ENCODE measurements around the gene POLA2.

DNA sequence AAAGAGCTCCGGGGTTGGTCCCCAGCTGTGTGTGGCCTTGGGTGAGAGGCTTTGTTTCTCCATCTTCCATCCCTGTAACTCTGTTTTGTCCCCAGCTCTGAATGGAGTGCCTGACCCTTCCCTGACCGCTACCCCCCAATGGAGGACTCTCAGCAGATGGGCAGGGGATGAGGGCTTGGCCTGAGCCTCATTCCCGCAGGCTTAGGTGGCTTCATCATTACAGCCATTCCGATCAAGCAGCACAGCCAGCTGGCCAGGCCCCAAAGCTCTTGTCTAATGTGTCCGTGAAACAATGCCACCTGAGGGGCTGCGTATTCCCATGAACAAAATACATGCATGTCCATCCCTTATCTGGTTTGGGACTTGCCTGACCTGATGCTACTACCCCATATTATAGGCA lies 49.0 kb downstream of the POLA2 start:
- no peak for TF ChIP-seq EZH2 (IDR thresholded peaks at IDR 0.05; ENCODE audit: low read length)
- TF ChIP-seq, protein P1, sequence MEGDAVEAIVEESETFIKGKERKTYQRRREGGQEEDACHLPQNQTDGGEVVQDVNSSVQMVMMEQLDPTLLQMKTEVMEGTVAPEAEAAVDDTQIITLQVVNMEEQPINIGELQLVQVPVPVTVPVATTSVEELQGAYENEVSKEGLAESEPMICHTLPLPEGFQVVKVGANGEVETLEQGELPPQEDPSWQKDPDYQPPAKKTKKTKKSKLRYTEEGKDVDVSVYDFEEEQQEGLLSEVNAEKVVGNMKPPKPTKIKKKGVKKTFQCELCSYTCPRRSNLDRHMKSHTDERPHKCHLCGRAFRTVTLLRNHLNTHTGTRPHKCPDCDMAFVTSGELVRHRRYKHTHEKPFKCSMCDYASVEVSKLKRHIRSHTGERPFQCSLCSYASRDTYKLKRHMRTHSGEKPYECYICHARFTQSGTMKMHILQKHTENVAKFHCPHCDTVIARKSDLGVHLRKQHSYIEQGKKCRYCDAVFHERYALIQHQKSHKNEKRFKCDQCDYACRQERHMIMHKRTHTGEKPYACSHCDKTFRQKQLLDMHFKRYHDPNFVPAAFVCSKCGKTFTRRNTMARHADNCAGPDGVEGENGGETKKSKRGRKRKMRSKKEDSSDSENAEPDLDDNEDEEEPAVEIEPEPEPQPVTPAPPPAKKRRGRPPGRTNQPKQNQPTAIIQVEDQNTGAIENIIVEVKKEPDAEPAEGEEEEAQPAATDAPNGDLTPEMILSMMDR (optimal IDR thresholded peaks at IDR 0.05 in 1 of 3, IDR thresholded peaks at IDR 0.05 in 1 of 3, conservative IDR thresholded peaks at IDR 0.05 in 1 of 3; ENCODE audit: extremely low read depth in 1 of 3, insufficient read depth in 2 of 3, low read length in 3 of 3), result no peak

All from keratinocyte (primary cell).